Erythroblast (primary cell): ENCODE results near the gene DHX40.
"Not testable (repeated sequence)": the region's sequence is repeated elsewhere in the genome, so short reads cannot be mapped to it uniquely, and the experiment has no call there.

Experiments
- DNase-seq, 2 experiments: peaks; one replicate each; lab custom pipeline; 2025; lab: John Stamatoyannopoulos, UW
- GATA1 ChIP-seq: IDR thresholded peaks from 2 replicates; pipeline ENCODE4 v1.6.1; 2011; ENCODE audit warnings: low read depth, mild to moderate bottlenecking, control low read depth, low read length, moderate library complexity
- POLR2A ChIP-seq: IDR thresholded peaks from 2 replicates; pipeline ENCODE4 v1.6.1; 2011; ENCODE audit warnings: mild to moderate bottlenecking, low read length

DHX40 gene

GRCh38 chr17:59565171-59565958, at the start of gene DHX40:
TSS of gene DHX40 (plus strand) at chr17:59565610. CDS start at chr17:59565672, 62 bp downstream.
- peak; percentile 75 for TF ChIP-seq POLR2A
- no peak for TF ChIP-seq GATA1
- DNase-seq = peak; percentile 97

- TF ChIP-seq GATA1 (no peak), POLR2A (no peak)
- no peak for DNase-seq
Measured at GRCh38 chr17:59516451-59516850, 49.0 kb upstream of the DHX40 start.

- DNase-seq = no peak
- TF ChIP-seq POLR2A (no peak), GATA1 (no peak)
Measured at GRCh38 chr17:59519132-59519531, 46.3 kb upstream of the DHX40 start.

GRCh38 chr17:59520251-59520650, 45.2 kb upstream of the DHX40 start:
- TF ChIP-seq POLR2A = no peak
- no peak for TF ChIP-seq GATA1
- DNase-seq = no peak

GRCh38 chr17:59521465-59522126, 43.8 kb upstream of the DHX40 start:
- DNase-seq = peak; percentile 72 to 81
- TF ChIP-seq POLR2A (no peak), GATA1 (no peak)

GRCh38 chr17:59524930-59525329, 40.5 kb upstream of the DHX40 start:
- not testable (repeated sequence) for DNase-seq

GRCh38 chr17:59525668-59526067, 39.7 kb upstream of the DHX40 start:
- no peak for DNase-seq
- no peak for TF ChIP-seq GATA1
- no peak for TF ChIP-seq POLR2A

GRCh38 chr17:59526451-59526850, 39.0 kb upstream of the DHX40 start:
- no peak for TF ChIP-seq POLR2A
- TF ChIP-seq GATA1 = no peak
- no peak for DNase-seq

GRCh38 chr17:59527325-59527917, 38.0 kb upstream of the DHX40 start:
- no peak for TF ChIP-seq GATA1
- TF ChIP-seq POLR2A = no peak
- DNase-seq = peak; percentile 11 to 59

- DNase-seq = no peak
- TF ChIP-seq POLR2A = no peak
- no peak for TF ChIP-seq GATA1
Measured at GRCh38 chr17:59527931-59528330, 37.5 kb upstream of the DHX40 start.

GRCh38 chr17:59530531-59530930, 34.9 kb upstream of the DHX40 start:
- no peak for TF ChIP-seq POLR2A
- TF ChIP-seq GATA1 = no peak
- no peak for DNase-seq

GRCh38 chr17:59533694-59534093, 31.7 kb upstream of the DHX40 start:
- no peak for DNase-seq
- TF ChIP-seq GATA1 (no peak), POLR2A (no peak)

- peak; percentile 37 to 42 for DNase-seq
- TF ChIP-seq POLR2A (no peak), GATA1 (no peak)
Measured at GRCh38 chr17:59534583-59534982, 30.8 kb upstream of the DHX40 start.
